BE2C (cell line): ENCODE data around the gene DDX39A.
"Not testable (repeated sequence)": the region's sequence is repeated elsewhere in the genome, so short reads cannot be mapped to it uniquely, and the experiment has no call there.

Experiments used
- DNase-seq: peaks from one replicate; pipeline ENCODE4 v3.0.0-alpha.2; 2020
- H3K27me3 ChIP-seq: fragments of 250-450 bp; sonication (Bioruptor Pico); 2 replicates; pipeline ENCODE4 v1.5.1; 2020; ENCODE audit warnings: mild to moderate bottlenecking
- H3K36me3 ChIP-seq: fragments of 250-450 bp; sonication (Bioruptor Pico); 2 replicates; pipeline ENCODE4 v1.5.1; 2020; ENCODE audit warnings: mild to moderate bottlenecking
- H3K4me1 ChIP-seq: fragments of 250-450 bp; sonication (Bioruptor Pico); 2 replicates; pipeline ENCODE4 v1.5.1; 2020
- H3K4me3 ChIP-seq: 2 replicates; pipeline ENCODE4 v1.5.1; 2011; ENCODE audit warnings: low read depth, low read length
- H3K9me3 ChIP-seq: fragments of 250-450 bp; sonication (Bioruptor Pico); 2 replicates; pipeline ENCODE4 v1.5.1; 2020
- CTCF ChIP-seq: IDR thresholded peaks from 2 replicates; pipeline ENCODE4 v1.5.1; 2012; ENCODE audit warnings: mild to moderate bottlenecking, low read depth, low read length

Gene DDX39A

DNA sequence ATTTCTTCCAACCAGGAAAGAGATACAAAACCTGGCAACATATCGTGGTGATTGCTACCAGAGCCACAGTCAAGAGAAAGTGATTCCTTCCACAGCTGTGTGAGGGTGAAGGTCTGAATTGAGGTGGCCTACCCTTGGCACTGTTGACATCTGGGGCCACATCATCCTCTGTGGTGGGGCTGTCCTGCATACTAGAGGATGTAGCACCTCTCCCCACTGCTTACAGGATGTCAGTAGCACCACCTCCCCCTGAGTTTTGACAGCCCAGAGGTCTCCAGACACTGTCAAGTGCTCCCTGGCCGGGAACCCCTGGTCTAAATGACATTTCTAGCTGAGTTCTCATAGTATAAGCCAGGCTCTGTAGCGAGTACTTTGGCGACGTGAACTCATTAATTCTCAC, 40.6 kb upstream of the DDX39A start:
- Histone ChIP-seq H3K4me1 (no peaks in the 10 kb centered on the region), H3K4me3 (no peak overlapping the region), H3K36me3 (peaks cover 10% of the 10 kb centered on the region), H3K9me3 (no peaks in the 10 kb centered on the region), H3K27me3 (no peaks in the 10 kb centered on the region)
- no peak for DNase-seq
- TF ChIP-seq CTCF, result no peak

- H3K4me3 ChIP-seq, H3K9me3 ChIP-seq, H3K27me3 ChIP-seq, H3K4me1 ChIP-seq, DNase-seq: not testable (repeated sequence)
- peaks cover 28% of the 10 kb centered on the region for H3K36me3 ChIP-seq
Measured at GRCh38 chr19:14452303-14452702, 33.2 kb upstream of the DDX39A start.

DNA sequence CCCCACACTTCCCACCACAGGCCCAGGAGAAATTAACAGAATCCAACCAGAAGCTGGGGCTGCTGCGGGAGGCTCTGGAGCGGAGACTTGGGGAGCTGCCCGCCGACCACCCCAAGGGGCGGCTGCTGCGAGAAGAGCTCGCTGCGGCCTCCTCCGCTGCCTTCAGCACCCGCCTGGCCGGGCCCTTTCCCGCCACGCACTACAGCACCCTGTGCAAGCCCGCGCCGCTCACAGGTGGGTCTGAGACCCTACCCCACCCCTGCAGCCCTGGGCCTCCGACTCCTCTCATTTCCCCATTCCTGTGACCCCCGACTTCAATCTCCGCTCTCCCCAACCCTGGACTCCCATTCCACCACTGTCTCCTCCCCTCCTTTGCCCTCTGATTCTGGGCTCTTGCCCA, 31.7 kb upstream of the DDX39A start:
- peaks cover 31% of the 10 kb centered on the region for H3K36me3 ChIP-seq
- TF ChIP-seq CTCF, result no peak

GRCh38 chr19:14450168-14450874, 31.2 kb upstream of the DDX39A start:
- Histone ChIP-seq H3K36me3 (peaks cover 31% of the 10 kb centered on the region), H3K4me1 (no peaks in the 10 kb centered on the region), H3K9me3 (no peaks in the 10 kb centered on the region), H3K4me3 (no peak overlapping the region), H3K27me3 (no peaks in the 10 kb centered on the region)
- no peak for TF ChIP-seq CTCF
- DNase-seq, result peak; percentile 98

More for the DNA sequence above, 31.7 kb upstream of the DDX39A start:
- no peak for DNase-seq
- no peaks in the 10 kb centered on the region for H3K27me3 ChIP-seq
- no peaks in the 10 kb centered on the region for H3K9me3 ChIP-seq
- H3K4me3 ChIP-seq, result no peak overlapping the region
- H3K4me1 ChIP-seq, result no peaks in the 10 kb centered on the region

- Histone ChIP-seq H3K4me1 (no peaks in the 10 kb centered on the region), H3K4me3 (no peak overlapping the region), H3K36me3 (peaks cover 38% of the 10 kb centered on the region), H3K9me3 (no peaks in the 10 kb centered on the region), H3K27me3 (no peaks in the 10 kb centered on the region)
- no peak for TF ChIP-seq CTCF
- DNase-seq, result no peak
Measured at GRCh38 chr19:14449321-14449720, 30.2 kb upstream of the DDX39A start.

GRCh38 chr19:14446336-14447036, 27.3 kb upstream of the DDX39A start:
- H3K36me3 ChIP-seq, result peaks cover 50% of the 10 kb centered on the region
- H3K27me3 ChIP-seq, result no peaks in the 10 kb centered on the region
- H3K4me3 ChIP-seq, result no peak overlapping the region
- DNase-seq, result no peak
- no peaks in the 10 kb centered on the region for H3K9me3 ChIP-seq
- TF ChIP-seq CTCF, result no peak
- no peaks in the 10 kb centered on the region for H3K4me1 ChIP-seq
